Activated naive CD8-positive, alpha-beta T cell treated with anti-CD3 and anti-CD28 coated beads, Interleukin-2, amount 10 ng/mL, durations not matched to agents 7 days and 5 days (primary cell): ENCODE results near the gene PER1. TPM values are rescaled to one million over a fixed set of nuclear protein-coding genes. Genes with fewer than 3 reads are reported as not detected.
A peak's percentile ranks its signal among the peaks of the same experiment; 100 is the strongest.

Source experiments
- ATAC-seq: fragments of 150-1000 bp; cut with Tn5 transposase; one replicate; pipeline ENCODE4 v1.10.0; 2021; ENCODE audit warnings: low read depth, moderate library complexity
- POLR2A ChIA-PET: fragments of 350-600 bp; sonication (Branson Sonifier 250); formaldehyde crosslinking; loops from one replicate; lab custom pipeline; 2021; ENCODE audit warnings: antibody characterized with exemption; lab: Charles Lee
- DNase-seq: peaks from one replicate; pipeline ENCODE4 v3.0.0; 2021
- H3K27ac Mint-ChIP-seq: one replicate; pipeline ENCODE4 v1.8.0; 2022; ENCODE audit warnings: mild to moderate bottlenecking, mixed read lengths
- H3K27me3 Mint-ChIP-seq: one replicate; pipeline ENCODE4 v1.8.0; 2022; ENCODE audit warnings: mild to moderate bottlenecking, moderate library complexity, mixed read lengths
- H3K36me3 Mint-ChIP-seq: one replicate; pipeline ENCODE4 v1.8.0; 2021; ENCODE audit warnings: mild to moderate bottlenecking, mixed read lengths
- H3K4me1 Mint-ChIP-seq: one replicate; pipeline ENCODE4 v1.8.0; 2021; ENCODE audit warnings: mixed read lengths
- H3K4me3 Mint-ChIP-seq: one replicate; pipeline ENCODE4 v1.8.0; 2022; ENCODE audit warnings: mild to moderate bottlenecking, moderate library complexity, mixed read lengths
- H3K9me3 Mint-ChIP-seq: one replicate; pipeline ENCODE4 v1.8.0; 2021; ENCODE audit warnings: mixed read lengths
- total RNA-seq, 2 experiments: library from RNA; stranded (reverse); gene quantifications; one replicate each; pipeline ENCODE4 v1.2.3, GENCODE V29; 2021

PER1 gene
- total RNA-seq, 2 experiments from 2014 or later: 52.7 to 53.6 TPM

GRCh38 chr17:8123695-8124349 lies 28.4 kb downstream of the PER1 start, which contains the start of gene HES7:
TSS of gene HES7 (minus strand) at chr17:8124106. CDS start at chr17:8124084, 22 bp downstream.
- peak within 1 kb of the TSS; percentile 91 for H3K4me3 Mint-ChIP-seq
- DNase-seq: no peak

GRCh38 chr17:8122924-8123694 lies 29.1 kb downstream of the PER1 start:
- peaks cover 63% of the 10 kb centered on the region for H3K4me1 Mint-ChIP-seq
- H3K27ac Mint-ChIP-seq: no peak overlapping the region
- peaks cover 42% of the 10 kb centered on the region for H3K27me3 Mint-ChIP-seq
- H3K4me3 Mint-ChIP-seq: peak overlapping the region; percentile 91
- H3K9me3 Mint-ChIP-seq: no peaks in the 10 kb centered on the region
- DNase-seq (peak; percentile 59), ATAC-seq (no peak)
- H3K36me3 Mint-ChIP-seq: peaks cover 4% of the 10 kb centered on the region
- POLR2A ChIA-PET: interaction anchor here (0.9 to 4.3 kb wide), 4 partner anchors 17 to 65 kb away, joined by 3 to 34 read pairs (median 4); no protein-coding TSS in a partner anchor

More at GRCh38 chr17:8123695-8124349, 28.4 kb downstream of the PER1 start, which contains the start of gene HES7:
- peaks cover 40% of the 10 kb centered on the region for H3K27me3 Mint-ChIP-seq
- H3K4me1 Mint-ChIP-seq: peaks cover 56% of the 10 kb centered on the region
- no peaks in the 10 kb centered on the region for H3K9me3 Mint-ChIP-seq
- peak within 1 kb of the TSS; percentile 69 for H3K27ac Mint-ChIP-seq
- ATAC-seq: no peak
- H3K36me3 Mint-ChIP-seq: peaks cover 3% of the 10 kb centered on the region
- POLR2A ChIA-PET: interaction anchor here (0.8 to 4.3 kb wide), 7 partner anchors 16 to 87 kb away, joined by 3 to 34 read pairs (median 4); partner anchors contain the start of genes AURKB and PER1

- peaks cover 68% of the 10 kb centered on the region for H3K4me1 Mint-ChIP-seq
- POLR2A ChIA-PET: interaction anchor here (1.2 to 4.3 kb wide), 3 partner anchors 36 to 66 kb away, joined by 3 to 34 read pairs (median 6); no protein-coding TSS in a partner anchor
- ATAC-seq (no peak), DNase-seq (no peak)
- peaks cover 4% of the 10 kb centered on the region for H3K36me3 Mint-ChIP-seq
- H3K27ac Mint-ChIP-seq: no peak overlapping the region
- H3K9me3 Mint-ChIP-seq: no peaks in the 10 kb centered on the region
- H3K4me3 Mint-ChIP-seq: peak overlapping the region; percentile 91
- H3K27me3 Mint-ChIP-seq: peaks cover 48% of the 10 kb centered on the region
Measured at GRCh38 chr17:8122422-8122923, 29.7 kb downstream of the PER1 start.

- H3K27ac Mint-ChIP-seq: no peak overlapping the region
Measured at GRCh38 chr17:8121681-8122421, 30.4 kb downstream of the PER1 start.

GRCh38 chr17:8121407-8121680 lies 30.9 kb downstream of the PER1 start:
- no peaks in the 10 kb centered on the region for H3K9me3 Mint-ChIP-seq
- H3K36me3 Mint-ChIP-seq: peaks cover 4% of the 10 kb centered on the region
- H3K27me3 Mint-ChIP-seq: peaks cover 53% of the 10 kb centered on the region
- POLR2A ChIA-PET: interaction anchor here (1.4 to 4.3 kb wide), 2 partner anchors 37 to 52 kb away, joined by 3 to 34 read pairs; no protein-coding TSS in a partner anchor
- peak; percentile 0 for ATAC-seq
- peaks cover 64% of the 10 kb centered on the region for H3K4me1 Mint-ChIP-seq
- no peak overlapping the region for H3K27ac Mint-ChIP-seq
- H3K4me3 Mint-ChIP-seq: peak overlapping the region; percentile 91
- DNase-seq: no peak

More at GRCh38 chr17:8121681-8122421, 30.4 kb downstream of the PER1 start:
- Mint-ChIP-seq H3K27me3 (peaks cover 48% of the 10 kb centered on the region), H3K4me1 (peaks cover 65% of the 10 kb centered on the region), H3K9me3 (no peaks in the 10 kb centered on the region), H3K4me3 (peak overlapping the region; percentile 91), H3K36me3 (peaks cover 4% of the 10 kb centered on the region)
- DNase-seq: peak; percentile 82
- peak; percentile 34 for ATAC-seq
- POLR2A ChIA-PET: interaction anchor here (1.2 to 4.3 kb wide), 3 partner anchors 37 to 67 kb away, joined by 3 to 34 read pairs (median 6); no protein-coding TSS in a partner anchor

GRCh38 chr17:8120520-8121406 lies 31.4 kb downstream of the PER1 start:
- Mint-ChIP-seq H3K36me3 (peaks cover 4% of the 10 kb centered on the region), H3K4me1 (peaks cover 61% of the 10 kb centered on the region), H3K27ac (peak overlapping the region; percentile 92), H3K9me3 (no peaks in the 10 kb centered on the region), H3K27me3 (peaks cover 58% of the 10 kb centered on the region), H3K4me3 (peak overlapping the region; percentile 91)
- POLR2A ChIA-PET: interaction anchor here (0.9 to 4.3 kb wide), 11 partner anchors 36 to 174 kb away, joined by 3 to 34 read pairs (median 10); partner anchors contain the start of genes AURKB, BORCS6, CTC1 and SLC25A35
- peak; percentile 81 for DNase-seq
- ATAC-seq: peak; percentile 11

GRCh38 chr17:8119581-8120519 lies 32.4 kb downstream of the PER1 start:
- no peaks in the 10 kb centered on the region for H3K9me3 Mint-ChIP-seq
- ATAC-seq: peak; percentile 28
- H3K27me3 Mint-ChIP-seq: peaks cover 62% of the 10 kb centered on the region
- H3K4me3 Mint-ChIP-seq: peak overlapping the region; percentile 91
- peaks cover 54% of the 10 kb centered on the region for H3K4me1 Mint-ChIP-seq
- POLR2A ChIA-PET: interaction anchor here (0.6 to 2.5 kb wide), 20 partner anchors 9 to 212 kb away, joined by 3 to 28 read pairs (median 4); partner anchors contain the start of genes AURKB, BORCS6, CTC1 and SLC25A35
- H3K27ac Mint-ChIP-seq: peak overlapping the region; percentile 92
- H3K36me3 Mint-ChIP-seq: peaks cover 2% of the 10 kb centered on the region
- peak; percentile 85 for DNase-seq

- POLR2A ChIA-PET: interaction anchor here (0.6 to 2.5 kb wide), 17 partner anchors 8 to 176 kb away, joined by 3 to 28 read pairs (median 4); partner anchors contain the start of genes AURKB, BORCS6, SLC25A35 and TMEM107
- H3K4me3 Mint-ChIP-seq: peak overlapping the region; percentile 91
- DNase-seq: peak; percentile 90
- H3K9me3 Mint-ChIP-seq: no peaks in the 10 kb centered on the region
- H3K27me3 Mint-ChIP-seq: peaks cover 61% of the 10 kb centered on the region
- ATAC-seq: peak; percentile 68
- peak overlapping the region; percentile 92 for H3K27ac Mint-ChIP-seq
- H3K36me3 Mint-ChIP-seq: peaks cover 2% of the 10 kb centered on the region
- peaks cover 46% of the 10 kb centered on the region for H3K4me1 Mint-ChIP-seq
Measured at GRCh38 chr17:8118769-8119580, 33.2 kb downstream of the PER1 start.

- H3K4me1 Mint-ChIP-seq: peaks cover 39% of the 10 kb centered on the region
- POLR2A ChIA-PET: interaction anchor here (1.0 to 2.5 kb wide), 6 partner anchors 7 to 104 kb away, joined by 3 to 14 read pairs (median 6); partner anchors contain the start of genes AURKB and VAMP2
Measured at GRCh38 chr17:8117980-8118768, 34.0 kb downstream of the PER1 start, which contains the start of gene ALOXE3. TSS of gene ALOXE3 (minus strand) at chr17:8118514. CDS start at chr17:8117990, 524 bp downstream.

More at GRCh38 chr17:8117980-8118768, 34.0 kb downstream of the PER1 start, which contains the start of gene ALOXE3:
- Mint-ChIP-seq H3K9me3 (no peaks in the 10 kb centered on the region), H3K27ac (peak within 1 kb of the TSS; percentile 89), H3K36me3 (peaks cover 2% of the 10 kb centered on the region), H3K27me3 (peaks cover 60% of the 10 kb centered on the region), H3K4me3 (peak within 1 kb of the TSS; percentile 90)
- peak; percentile 41 for DNase-seq
- no peak for ATAC-seq
